Neural progenitor cell (in vitro differentiated cells): ENCODE data around the gene NRSN2.

Source experiments
- CTCF ChIP-seq: fragments of 200-600 bp; sonication (generic); IDR thresholded peaks from 2 replicates; pipeline ENCODE4 v1.5.1; 2017; ENCODE audit warnings: antibody characterized with exemption, mild to moderate bottlenecking
- EZH2 ChIP-seq: fragments of 200-600 bp; sonication (generic); IDR thresholded peaks from 2 replicates; pipeline ENCODE4 v1.6.1; 2017; ENCODE audit warnings: antibody characterized with exemption, mild to moderate bottlenecking, moderate library complexity
- EZH2phosphoT487 ChIP-seq: fragments of 200-600 bp; sonication (generic); IDR thresholded peaks from 2 replicates; pipeline ENCODE4 v1.6.1; 2017; ENCODE audit warnings: antibody characterized with exemption

- TF ChIP-seq CTCF (no peak), EZH2 (no peak), EZH2phosphoT487 (no peak)
Observed at GRCh38 chr20:370977-371754, 24.3 kb downstream of the NRSN2 start.
